Femur (tissue), 1 donor: ENCODE data around the gene NDRG4.
A peak's percentile ranks its signal among the peaks of the same experiment; 100 is the strongest.

Source experiments
- DNase-seq: peaks from one replicate; pipeline ENCODE4 v3.0.0-alpha.2; 2017

NDRG4 gene

GRCh38 chr16:58510097-58510775, 10.3 kb downstream of the NDRG4 start:
- DNase-seq: no peak

- no peak for DNase-seq
Measured at GRCh38 chr16:58510776-58511628, 11.1 kb downstream of the NDRG4 start.

GRCh38 chr16:58511933-58512815, 12.2 kb downstream of the NDRG4 start:
- peak; percentile 75 for DNase-seq

- no peak for DNase-seq
Measured at GRCh38 chr16:58513874-58514273, 13.9 kb downstream of the NDRG4 start.

GRCh38 chr16:58515125-58515870, 15.4 kb downstream of the NDRG4 start, which contains the start of gene SETD6:
TSS of gene SETD6 (plus strand) at chr16:58515517. CDS start at chr16:58515538, 21 bp downstream.
- peak; percentile 93 for DNase-seq

GRCh38 chr16:58515871-58516767, 16.2 kb downstream of the NDRG4 start:
- peak; percentile 48 for DNase-seq

GRCh38 chr16:58516768-58517107, 16.8 kb downstream of the NDRG4 start:
- no peak for DNase-seq

- no peak for DNase-seq
Measured at GRCh38 chr16:58518083-58518979, 18.4 kb downstream of the NDRG4 start.

GRCh38 chr16:58518980-58519368, 19.0 kb downstream of the NDRG4 start:
- no peak for DNase-seq

GRCh38 chr16:58519707-58520106, 19.8 kb downstream of the NDRG4 start:
- DNase-seq: no peak

GRCh38 chr16:58530179-58530578, 30.2 kb downstream of the NDRG4 start:
- DNase-seq: no peak

GRCh38 chr16:58532414-58532813, 32.5 kb downstream of the NDRG4 start:
- no peak for DNase-seq

- DNase-seq: no peak
Measured at GRCh38 chr16:58533751-58534470, 34.0 kb downstream of the NDRG4 start.

GRCh38 chr16:58535100-58535499, 35.2 kb downstream of the NDRG4 start:
- DNase-seq: no peak

- no peak for DNase-seq
Measured at GRCh38 chr16:58536278-58536677, 36.3 kb downstream of the NDRG4 start.

GRCh38 chr16:58537124-58537906, 37.4 kb downstream of the NDRG4 start:
- DNase-seq: no peak

- no peak for DNase-seq
Measured at GRCh38 chr16:58541711-58542110, 41.8 kb downstream of the NDRG4 start.

- no peak for DNase-seq
Measured at GRCh38 chr16:58542291-58542690, 42.3 kb downstream of the NDRG4 start.

- no peak for DNase-seq
Measured at GRCh38 chr16:58543685-58544084, 43.7 kb downstream of the NDRG4 start.
